ENCODE measurements around the gene CKB.
"Not testable (repeated sequence)": the region's sequence is repeated elsewhere in the genome, so short reads cannot be mapped to it uniquely, and the experiment has no call there.

CKB gene

GRCh38 chr14:103525430-103526246 lies 3.0 kb upstream of the CKB start:
- DNase-seq: not testable (repeated sequence)

GRCh38 chr14:103524002-103524935 lies 1.6 kb upstream of the CKB start:
- no peak for DNase-seq

GRCh38 chr14:103523575-103523954 lies 935 bp upstream of the CKB start:
- DNase-seq: no peak

GRCh38 chr14:103521951-103522563 lies 573 bp downstream of the CKB start:
- peak; percentile 24 for DNase-seq

- DNase-seq: peak; percentile 25
Measured at GRCh38 chr14:103521438-103521950, 1.1 kb downstream of the CKB start.

- DNase-seq: peak; percentile 79
Measured at GRCh38 chr14:103520657-103521437, 1.8 kb downstream of the CKB start.

- DNase-seq: no peak
Measured at GRCh38 chr14:103520269-103520656, 2.4 kb downstream of the CKB start.

- no peak for DNase-seq
Measured at GRCh38 chr14:103519837-103520212, 2.8 kb downstream of the CKB start.

- DNase-seq: no peak
Measured at GRCh38 chr14:103519043-103519836, 3.4 kb downstream of the CKB start.

GRCh38 chr14:103518422-103519042 lies 4.1 kb downstream of the CKB start:
- peak; percentile 30 for DNase-seq

- no peak for DNase-seq
Measured at GRCh38 chr14:103517721-103518421, 4.8 kb downstream of the CKB start.

GRCh38 chr14:103517174-103517566 lies 5.5 kb downstream of the CKB start:
- no peak for DNase-seq

- DNase-seq: no peak
Measured at GRCh38 chr14:103516426-103517173, 6.0 kb downstream of the CKB start.

- no peak for DNase-seq
Measured at GRCh38 chr14:103514596-103515421, 7.8 kb downstream of the CKB start.

GRCh38 chr14:103512701-103513611 lies 9.7 kb downstream of the CKB start:
- peak; percentile 94 for DNase-seq

- not testable (repeated sequence) for DNase-seq
Measured at GRCh38 chr14:103512180-103512579, 10.4 kb downstream of the CKB start.

Measured in NCI-H1105 treated with DMSO at 0.1 percent for 48 hours (cell line).